ENCODE results near the gene SLC52A3.

DNA sequence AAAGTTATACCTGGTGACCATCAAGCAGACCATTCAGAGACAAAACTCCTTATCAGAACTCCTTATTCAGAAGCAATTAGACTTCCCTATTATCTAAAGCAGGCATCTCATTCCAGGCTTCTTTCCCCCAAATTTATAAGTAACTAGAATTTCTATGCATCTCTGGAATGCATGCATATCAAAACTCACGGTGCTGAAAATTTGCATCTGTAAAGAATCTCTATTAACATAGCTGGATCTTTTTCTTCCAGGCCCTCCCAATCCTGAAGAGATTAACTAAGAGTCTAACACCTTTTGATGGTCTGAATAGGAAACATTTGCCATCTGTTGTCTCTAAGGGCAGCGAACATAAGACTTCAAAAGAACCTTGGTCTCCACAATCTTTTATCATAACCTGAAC, 22.8 kb upstream of the SLC52A3 start:
- TF ChIP-seq, protein P1, sequence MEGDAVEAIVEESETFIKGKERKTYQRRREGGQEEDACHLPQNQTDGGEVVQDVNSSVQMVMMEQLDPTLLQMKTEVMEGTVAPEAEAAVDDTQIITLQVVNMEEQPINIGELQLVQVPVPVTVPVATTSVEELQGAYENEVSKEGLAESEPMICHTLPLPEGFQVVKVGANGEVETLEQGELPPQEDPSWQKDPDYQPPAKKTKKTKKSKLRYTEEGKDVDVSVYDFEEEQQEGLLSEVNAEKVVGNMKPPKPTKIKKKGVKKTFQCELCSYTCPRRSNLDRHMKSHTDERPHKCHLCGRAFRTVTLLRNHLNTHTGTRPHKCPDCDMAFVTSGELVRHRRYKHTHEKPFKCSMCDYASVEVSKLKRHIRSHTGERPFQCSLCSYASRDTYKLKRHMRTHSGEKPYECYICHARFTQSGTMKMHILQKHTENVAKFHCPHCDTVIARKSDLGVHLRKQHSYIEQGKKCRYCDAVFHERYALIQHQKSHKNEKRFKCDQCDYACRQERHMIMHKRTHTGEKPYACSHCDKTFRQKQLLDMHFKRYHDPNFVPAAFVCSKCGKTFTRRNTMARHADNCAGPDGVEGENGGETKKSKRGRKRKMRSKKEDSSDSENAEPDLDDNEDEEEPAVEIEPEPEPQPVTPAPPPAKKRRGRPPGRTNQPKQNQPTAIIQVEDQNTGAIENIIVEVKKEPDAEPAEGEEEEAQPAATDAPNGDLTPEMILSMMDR (IDR thresholded peaks at IDR 0.05) = no peak
- TF ChIP-seq POLR2A (IDR thresholded peaks at IDR 0.05) = no peak
- no peak for TF ChIP-seq POLR2AphosphoS5 (IDR thresholded peaks at IDR 0.05)
